GM21515 (cell line): Measurements from ENCODE around the gene SPI1.
"Not testable (repeated sequence)": the region's sequence is repeated elsewhere in the genome, so short reads cannot be mapped to it uniquely, and the experiment has no call there.

Experiments used
- ATAC-seq: cut with Tn5 transposase; IDR thresholded peaks from one replicate; pipeline ENCODE4 v1.9.1; 2021; ENCODE audit not compliant: unreplicated experiment

The SPI1 gene

DNA sequence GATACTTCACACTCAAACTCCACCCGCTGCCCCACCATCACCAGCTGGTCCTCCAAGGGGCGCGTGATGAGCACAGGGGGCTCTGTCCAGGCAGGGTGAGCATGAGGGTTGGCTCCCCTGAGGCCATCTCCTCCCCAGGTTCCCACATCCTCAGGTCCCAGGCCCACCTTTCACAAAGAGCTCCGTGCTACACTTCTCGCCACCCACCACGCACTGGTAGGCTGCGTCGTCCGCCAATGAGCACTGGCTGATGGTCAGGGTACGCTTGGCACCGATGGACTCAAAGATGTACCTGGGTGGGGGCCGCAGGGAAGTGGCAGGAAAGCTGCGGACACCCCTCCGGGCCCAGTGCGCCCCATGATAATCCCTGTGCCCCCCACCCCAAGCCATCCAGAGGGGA, 35.5 kb downstream of the SPI1 start:
- no peak for ATAC-seq

DNA sequence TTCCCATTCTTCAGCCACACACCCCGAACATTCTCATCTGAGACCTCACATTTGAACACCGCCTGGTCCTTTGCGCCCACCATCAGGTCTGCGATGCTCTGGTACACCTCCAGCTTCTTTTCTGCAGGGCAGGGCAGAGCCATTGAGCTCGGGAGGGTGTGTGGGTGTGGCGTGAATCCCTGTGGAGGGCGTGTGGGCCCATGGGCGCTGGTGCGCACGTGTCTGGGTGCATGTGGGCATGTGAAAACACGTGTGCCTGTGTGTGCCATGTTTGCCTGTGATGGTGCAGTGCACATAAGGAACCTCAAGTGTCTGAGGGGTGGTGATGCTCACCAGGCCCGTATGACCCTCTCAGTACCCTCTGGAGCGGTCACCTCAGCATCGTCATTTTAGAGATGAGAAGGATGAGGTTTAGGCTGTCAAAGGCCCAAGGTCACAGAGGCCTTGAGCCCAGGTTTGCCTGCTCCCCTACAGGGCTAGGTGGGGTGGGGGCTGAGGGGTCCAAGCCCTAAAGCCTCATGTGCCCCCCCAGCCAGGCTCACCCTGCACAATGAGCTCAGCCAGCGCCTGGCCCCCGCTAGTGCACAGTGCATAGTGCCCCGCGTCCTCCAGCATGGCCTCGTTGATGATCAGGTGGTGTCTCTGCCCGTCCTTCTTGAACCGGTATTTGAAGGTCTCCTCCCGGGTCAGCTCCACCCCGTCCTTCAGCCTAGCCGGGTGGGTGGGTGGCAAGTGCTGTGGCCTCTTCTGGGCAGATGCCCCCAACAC, 36.1 kb downstream of the SPI1 start:
- no peak for ATAC-seq

DNA sequence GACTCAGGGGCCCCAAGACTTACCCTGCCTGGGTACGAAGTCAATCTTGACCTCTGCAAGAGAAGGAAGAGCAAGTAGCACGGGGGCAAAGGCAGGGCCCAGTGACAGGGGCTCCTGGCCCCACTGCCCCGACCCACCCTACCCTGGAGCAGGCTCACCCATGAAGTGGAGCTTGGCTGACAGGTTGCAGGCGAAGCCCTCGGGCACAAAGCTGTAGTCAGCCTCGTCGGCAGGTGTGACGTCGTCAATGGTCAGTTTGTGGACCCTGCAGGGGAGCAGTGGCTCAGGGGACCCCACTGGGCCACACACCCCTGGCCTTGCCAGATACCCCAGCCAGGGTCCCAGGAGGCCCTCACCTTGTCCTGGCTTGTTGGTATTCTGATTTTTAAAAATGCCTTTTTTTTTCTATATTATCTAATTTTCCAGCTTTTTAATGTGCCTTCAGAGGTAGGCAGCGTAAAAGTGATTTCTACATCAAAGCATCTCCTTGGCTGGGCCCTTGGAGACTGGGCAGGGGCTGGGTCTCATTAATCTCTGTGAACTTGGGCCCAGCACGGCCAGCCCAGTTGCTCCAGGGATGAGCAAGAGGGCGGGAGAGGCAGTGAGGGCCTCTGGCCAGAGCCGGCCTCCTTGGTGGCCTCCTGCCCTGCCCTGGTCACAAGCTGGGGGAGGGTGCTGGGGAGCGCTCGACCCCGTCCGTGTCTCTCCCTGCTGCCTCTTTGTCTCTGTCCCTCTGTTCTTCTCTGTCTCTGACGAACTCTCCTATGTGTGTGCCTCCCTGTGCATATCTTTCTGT, 37.2 kb downstream of the SPI1 start:
- ATAC-seq: no peak

DNA sequence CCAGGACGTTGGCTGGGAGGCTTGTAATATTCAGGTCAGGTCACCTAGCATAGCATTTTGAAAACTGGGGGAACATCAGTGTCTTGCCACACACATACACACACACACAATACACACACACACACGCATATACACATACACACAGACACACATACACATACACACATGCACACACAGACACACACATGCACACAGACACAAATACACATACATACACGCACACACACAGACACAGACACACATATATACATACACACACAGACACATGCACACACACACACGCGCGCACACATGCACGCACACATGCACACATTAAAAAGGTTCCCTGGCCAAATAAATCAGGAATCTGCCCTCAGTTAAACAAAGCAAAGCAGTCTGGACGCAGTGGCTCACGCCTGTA, 38.3 kb downstream of the SPI1 start:
- no peak for ATAC-seq

DNA sequence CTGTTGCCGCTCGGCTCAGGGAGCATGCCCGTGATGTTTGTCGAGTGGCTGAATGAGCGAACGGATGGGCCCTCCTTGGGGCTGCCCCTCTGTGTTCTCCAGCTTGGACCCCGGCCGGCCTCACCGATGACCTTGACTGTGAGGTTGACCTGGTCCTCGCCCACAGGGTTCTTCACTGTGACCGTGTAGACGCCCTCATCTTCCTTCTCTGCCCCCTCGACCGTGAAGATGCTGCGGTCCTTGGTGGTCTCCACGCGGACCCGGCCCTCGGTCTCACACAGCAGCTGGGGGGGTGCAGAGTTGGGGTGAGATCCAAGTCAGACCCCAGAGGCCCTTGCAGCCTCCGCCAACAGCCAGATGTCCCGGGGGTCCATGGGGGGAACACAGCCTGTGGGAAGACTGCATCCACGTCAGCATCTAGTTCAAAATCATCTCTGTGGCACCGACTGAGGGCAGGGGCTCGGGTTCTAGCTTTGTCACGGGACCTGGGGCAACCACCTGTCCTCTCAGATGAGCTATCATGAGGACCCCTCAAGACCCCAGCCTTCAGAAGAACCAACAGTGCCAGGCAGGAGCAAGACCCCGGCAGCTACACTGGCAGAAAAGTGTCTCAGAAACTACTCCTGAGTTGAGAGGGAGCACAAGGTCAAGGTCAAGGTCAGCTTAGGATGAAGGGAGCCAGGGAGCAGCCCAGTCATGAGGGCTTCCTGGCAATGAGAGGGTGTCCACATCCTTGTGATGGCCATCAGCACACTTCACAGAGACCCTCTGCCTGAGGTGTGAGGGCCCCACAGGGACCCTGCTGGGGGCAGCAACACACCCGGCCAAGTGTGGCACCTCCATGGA, 39.7 kb downstream of the SPI1 start:
- ATAC-seq: no peak

DNA sequence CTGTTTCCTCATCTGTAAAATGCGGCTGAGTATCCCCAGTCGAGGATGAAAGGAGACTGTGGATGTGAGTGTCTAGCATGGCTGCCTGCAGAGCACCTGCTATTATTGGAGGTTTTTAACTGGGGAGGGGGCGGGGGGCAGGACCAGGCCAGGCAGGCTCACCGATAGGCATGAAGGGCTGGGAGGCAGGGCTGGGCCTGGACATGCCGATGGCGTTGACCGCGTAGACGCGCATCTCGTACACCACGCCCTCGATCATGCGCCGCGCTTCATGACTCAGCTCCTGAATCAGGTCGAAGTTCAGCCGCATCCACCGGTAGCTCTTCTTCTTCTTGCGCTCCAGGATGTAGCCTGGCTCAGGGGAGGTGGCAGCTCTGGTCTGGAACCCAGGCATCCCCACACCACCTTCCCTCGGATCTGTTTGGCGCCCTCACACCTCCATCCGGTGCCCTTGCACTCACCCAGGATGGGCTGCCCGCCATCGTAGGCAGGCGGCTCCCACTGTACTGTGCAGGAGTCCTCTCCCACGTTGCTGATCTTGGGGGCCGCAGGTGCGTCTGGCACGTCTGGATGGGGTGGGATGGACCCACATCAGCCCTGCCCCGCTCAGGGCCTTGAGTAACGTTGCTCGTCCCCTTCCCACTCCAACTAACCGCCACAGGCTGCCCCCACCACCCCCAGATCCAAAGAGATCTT, 41.0 kb downstream of the SPI1 start:
- no peak for ATAC-seq

DNA sequence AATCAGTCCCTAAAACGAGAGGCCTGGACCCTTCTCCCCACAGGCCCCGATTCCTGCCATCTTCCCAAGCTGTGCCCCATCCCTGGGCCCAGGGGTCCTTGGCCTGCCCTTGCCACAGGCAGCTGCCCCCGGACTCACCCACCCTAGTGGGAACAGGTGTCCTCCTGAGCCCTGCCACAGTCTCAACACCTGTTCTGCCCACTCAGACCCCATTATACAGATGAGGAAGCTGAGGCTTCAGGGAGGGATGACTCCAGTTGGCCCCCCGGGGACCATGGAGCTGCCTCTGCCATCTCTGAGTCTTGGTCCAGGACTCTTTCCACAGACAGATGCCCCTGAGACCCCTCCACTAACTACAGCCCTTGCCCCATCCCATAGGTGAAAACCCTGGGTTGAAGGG, 41.8 kb downstream of the SPI1 start:
- no peak for ATAC-seq

DNA sequence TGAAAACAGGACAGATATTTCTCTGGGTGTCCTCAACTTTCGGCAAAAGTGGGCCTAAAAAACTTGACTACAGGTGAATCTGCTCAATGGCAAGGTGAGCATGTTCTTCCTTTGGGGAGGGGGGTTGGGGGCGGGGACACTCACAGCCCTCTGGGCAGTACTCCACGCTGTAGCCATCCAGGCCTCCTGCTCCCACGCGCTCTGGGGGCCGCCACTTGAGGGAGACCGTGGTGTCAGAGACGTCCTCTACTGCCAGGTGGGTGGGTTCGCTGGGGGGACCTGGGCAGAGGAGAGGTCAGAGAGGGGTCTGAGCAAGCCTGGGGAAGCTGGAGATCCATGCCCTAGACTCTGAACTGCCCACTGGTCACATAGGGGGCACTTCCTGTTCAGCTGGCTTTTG, 42.6 kb downstream of the SPI1 start:
- ATAC-seq: no peak

DNA sequence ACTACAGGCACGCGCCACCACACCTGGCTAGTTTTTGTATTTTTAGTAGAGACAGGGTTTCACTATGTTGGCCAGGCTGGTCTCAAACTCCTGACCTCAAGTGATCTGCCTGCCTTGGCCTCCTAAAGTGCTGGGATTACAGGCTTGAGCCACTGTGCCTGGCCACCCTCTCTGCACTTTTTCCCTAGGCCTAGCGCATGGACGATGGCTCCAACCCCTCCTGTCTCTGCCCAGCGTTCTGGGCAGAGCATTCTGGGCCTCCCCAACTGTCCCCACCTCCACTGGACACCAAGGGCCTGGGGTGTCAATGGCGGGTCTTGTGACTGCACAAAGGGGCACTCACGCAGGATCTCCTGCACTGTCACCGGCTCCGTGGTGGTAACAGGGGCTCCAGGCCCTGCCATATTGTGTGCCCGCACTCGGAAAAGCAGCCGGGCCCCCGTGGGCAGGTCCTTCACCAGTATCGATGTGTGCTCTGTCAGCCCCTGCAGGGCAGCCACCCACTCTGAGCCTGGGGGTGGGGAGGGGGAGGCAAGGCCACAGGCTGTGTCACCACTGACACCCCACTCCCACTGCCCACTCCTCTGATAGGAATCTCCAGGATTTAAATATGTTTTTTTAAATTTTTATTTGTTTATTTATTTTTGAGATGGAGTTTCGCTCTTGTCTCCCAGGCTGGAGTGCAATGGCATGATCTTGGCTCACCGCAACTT, 43.5 kb downstream of the SPI1 start:
- ATAC-seq: not testable (repeated sequence)

DNA sequence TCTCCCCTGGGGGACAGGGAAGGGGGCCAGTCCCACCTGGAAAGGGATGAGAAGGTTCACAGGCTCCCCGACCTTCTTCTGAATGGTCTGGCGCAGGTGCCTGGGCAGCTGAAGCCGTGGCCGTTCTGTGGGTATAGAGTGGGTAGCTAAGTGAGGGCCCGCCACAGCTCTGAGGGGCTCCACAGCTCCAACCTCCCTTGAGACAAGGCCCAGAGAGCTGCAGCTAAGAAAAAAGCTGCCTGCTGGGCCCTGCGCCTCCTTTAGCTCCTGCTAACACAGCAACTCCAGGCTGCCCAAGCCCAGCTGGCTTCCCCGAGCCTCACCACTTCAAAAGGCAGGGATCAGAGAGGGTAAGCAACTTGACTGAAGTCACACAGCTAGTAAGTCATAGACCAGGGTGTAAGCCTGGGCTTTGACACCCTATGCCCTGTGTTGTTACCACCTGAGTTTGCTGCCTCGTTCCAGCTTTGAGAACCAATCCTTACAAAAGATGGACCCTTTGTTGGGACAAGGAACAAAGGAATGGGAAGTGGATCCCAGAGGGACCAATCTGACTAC, 44.4 kb downstream of the SPI1 start:
- no peak for ATAC-seq

DNA sequence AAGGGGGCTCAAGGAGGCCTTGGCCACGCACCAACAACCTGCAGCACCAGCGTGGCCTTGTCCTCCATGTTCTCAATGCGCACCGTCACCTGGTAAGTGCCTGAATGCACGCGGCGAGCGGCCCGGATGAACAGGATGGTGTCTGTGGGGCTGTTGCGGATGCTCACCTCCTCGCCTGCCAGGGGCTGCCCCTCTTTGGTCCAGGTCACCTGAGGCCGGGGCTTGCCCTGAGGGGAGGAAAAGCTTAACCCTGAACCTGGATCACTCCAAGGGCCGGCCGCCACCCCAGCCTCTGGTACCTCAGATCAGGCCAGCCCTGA, 44.9 kb downstream of the SPI1 start:
- no peak for ATAC-seq

DNA sequence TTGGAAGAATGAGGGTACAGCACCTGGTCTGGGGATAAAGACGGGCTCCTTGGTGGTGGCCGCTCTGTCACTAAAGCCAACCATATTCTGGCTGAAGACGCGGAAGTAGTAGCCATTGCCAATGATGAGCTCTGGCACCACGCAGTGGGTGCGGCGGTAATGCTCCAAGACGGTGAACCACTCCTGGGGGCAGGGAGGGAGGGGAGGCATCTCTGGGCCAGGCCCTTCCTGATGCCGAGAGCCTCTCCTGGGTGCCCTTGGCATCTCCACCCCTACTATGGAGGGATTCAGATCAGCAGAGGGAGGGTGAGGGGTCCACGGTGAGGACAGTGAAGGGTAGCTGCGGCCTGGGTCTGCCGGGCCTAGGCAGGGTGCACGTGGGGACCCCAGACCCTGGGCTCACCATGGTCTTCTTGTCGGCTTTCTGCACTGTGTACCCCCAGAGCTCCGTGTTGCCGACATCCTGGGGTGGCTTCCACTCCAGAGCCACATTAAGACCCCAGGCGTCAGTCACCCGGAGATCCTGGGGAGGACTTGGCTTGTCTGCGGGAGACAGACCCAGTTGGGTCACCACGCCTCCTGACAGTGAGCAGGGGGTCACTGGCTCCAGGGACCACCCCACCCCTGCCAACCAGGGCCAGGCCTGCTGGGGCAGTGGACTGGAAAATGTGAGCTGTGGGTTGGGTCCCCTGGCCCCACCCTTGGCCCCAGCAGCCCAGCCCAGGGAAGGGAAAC, 45.4 kb downstream of the SPI1 start:
- no peak for ATAC-seq

DNA sequence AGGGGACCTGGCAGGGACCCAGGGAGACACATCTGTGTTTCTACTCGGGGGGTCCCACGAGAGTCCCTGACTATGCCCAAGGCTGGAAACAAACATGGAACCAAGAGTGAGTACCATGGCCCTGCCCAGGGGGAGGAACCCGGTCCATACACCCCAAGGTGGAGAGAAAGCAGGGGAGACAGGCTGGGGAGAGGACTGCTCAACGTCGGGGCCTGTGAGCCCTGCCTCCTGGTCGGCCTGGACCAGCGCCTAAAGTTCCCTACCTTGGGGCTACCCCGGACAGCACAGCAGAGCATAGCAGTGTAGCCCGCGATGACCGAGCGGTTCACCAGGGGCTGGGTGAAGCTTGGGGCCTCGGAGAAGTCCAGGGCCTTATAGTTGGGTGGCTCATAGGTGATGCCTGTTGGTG, 46.0 kb downstream of the SPI1 start:
- ATAC-seq: no peak

DNA sequence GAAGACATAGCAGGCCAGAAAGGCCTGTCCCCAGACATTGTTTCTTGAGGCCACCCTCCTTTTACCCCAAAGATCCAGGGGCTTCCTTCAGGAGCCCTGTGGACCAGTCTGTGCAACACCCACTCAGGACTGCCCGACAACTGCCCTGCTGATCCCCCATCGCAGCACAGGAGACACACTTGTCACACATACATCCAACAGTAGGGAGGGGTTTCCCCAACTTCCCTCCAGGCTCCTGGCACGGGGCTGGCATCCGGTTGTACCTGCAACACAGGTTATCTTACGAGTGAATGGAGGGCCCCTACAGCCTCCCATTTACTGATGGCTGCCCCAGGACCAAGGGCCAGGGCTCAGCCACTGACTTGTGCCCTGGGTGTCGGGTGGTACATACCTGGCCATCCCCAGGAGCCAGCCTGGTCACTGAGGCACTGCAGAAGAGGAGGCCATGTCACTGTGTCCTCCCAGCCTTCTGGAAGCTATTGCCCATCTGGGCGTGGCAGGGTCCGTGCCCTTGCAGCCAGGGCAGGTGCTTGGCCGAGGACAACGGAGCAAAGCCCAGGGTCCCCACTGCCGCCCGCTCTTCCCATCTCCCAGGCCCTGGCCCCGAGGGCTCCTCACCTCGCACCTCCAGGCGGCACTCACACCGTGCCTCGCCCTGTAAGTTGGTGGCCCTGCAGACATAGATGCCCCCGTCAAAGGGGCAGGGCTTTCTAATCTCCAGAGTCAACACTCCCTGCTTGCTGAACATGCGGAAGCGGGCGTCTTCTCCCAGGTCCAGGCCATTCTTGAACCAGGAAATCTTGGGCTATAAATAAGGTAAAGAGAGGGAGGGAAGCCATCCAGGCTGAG, 46.7 kb downstream of the SPI1 start:
- no peak for ATAC-seq

DNA sequence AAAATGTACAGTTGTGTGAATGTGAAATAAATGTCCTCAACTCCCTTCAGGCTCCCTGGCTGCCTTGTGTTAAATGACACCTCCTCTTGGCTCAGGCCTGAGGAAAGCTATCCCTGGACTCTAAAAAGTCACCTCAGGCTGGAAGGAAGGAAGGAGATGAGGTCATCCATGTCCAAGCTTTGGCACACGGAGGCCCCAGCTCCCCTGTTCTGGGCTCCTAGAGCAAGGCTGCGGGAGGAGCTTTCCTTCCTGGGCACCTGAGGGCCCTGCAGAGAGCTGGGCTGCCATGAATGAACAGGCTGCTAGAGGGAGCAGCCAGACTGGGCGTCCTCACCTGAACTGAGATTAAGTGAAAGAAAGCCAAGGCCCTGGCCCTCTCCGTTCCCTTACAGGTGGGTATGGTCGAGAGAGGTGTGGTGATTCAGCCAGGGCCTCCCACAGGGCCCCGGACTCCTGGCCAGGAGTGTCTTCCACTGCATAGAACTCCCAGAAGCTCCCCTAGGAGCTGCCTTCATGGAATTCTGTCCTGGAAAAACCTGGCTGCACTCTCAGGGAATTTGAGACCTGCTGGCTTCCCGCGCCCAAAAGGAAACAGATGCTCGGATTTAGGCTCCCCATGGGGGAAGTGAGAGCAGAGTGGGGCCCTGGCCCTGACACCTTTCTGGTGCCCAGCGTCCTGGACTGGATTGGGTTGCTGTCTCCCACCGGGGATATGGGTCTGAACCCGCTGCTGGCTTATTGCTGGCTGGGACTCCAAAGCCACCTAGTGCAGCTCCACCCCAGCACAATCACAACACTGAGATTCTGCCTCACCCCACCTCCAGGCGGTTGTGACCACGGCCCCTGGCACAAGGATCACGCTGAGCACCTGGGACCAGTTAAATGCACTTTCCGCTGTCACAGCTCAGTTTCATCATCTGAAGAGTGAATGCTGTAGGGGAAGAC, 48.1 kb downstream of the SPI1 start:
- no peak for ATAC-seq

DNA sequence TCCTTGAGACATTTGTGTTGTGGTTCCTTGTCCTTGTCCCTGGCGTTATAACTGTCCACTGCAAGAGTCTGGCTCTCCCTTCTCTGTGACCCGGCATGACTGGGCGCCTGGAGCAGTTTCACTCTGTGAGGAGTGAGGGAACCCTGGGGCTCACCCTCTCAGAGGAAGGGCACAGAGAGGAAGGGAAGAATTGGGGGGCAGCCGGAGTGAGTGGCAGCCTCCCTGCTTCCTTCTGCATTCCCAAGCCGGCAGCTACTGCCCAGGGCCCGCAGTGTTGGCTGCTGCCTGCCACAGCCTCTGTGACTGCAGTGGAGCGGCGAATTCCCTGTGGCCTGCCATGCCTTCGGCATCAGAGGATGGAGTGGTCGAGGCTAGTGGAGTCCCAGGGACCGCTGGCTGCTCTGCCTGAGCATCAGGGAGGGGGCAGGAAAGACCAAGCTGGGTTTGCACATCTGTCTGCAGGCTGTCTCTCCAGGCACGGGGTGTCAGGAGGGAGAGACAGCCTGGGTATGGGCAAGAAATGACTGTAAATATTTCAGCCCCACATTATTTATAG, 48.8 kb downstream of the SPI1 start:
- ATAC-seq: no peak
